HEK293 (cell line): ENCODE data around the gene UHRF2.

ENCODE experiments used
- CTCF ChIA-PET: fragments of 350-600 bp; formaldehyde crosslinking; extraction: SDS; loops from one replicate; lab custom pipeline; 2021; ENCODE audit warnings: antibody characterized with exemption; lab: Yijun Ruan, JAX
- POLR2A ChIA-PET: fragments of 300-600 bp; formaldehyde crosslinking; extraction: SDS; loops from one replicate; lab custom pipeline; 2020; ENCODE audit warnings: antibody characterized with exemption, inconsistent platforms; lab: Yijun Ruan, JAX
- H3K27ac ChIP-seq: fragments of 200-500 bp; sonication (Bioruptor generic); 2 replicates; pipeline ENCODE4 v1.5.1; 2014; ENCODE audit warnings: low read depth, low read length, control low read depth, inconsistent platforms; ENCODE audit errors: extremely low read depth
- H3K36me3 ChIP-seq, 2 experiments: fragments of 200-500 bp in 1 of 2; sonication (Bioruptor generic) in 1 of 2; 1 replicate in 1 of 2; 2 replicates in 1 of 2; pipeline ENCODE4 v1.5.1; 2014 to 2017; ENCODE audit warnings: inconsistent platforms in 2 of 2, low read length in 2 of 2; ENCODE audit not compliant: control insufficient read depth in 2 of 2, insufficient read depth in 1 of 2
- H3K4me1 ChIP-seq: fragments of 200-500 bp; sonication (Bioruptor generic); 2 replicates; pipeline ENCODE4 v1.5.1; 2014; ENCODE audit warnings: mild to moderate bottlenecking, low read length, inconsistent platforms; ENCODE audit not compliant: control insufficient read depth, insufficient read depth
- H3K4me3 ChIP-seq: 2 replicates; pipeline ENCODE4 v1.5.1; 2011; ENCODE audit warnings: low read depth, mild to moderate bottlenecking, control low read depth, low read length, moderate library complexity
- H3K9me3 ChIP-seq: fragments of 200-500 bp; sonication (Bioruptor generic); 2 replicates; pipeline ENCODE4 v1.5.1; 2014; ENCODE audit warnings: low read depth, low read length, inconsistent platforms; ENCODE audit not compliant: control insufficient read depth, insufficient read depth
- BCL11B ChIP-seq: fragments of 450-650 bp; formaldehyde crosslinking; IDR thresholded peaks from 2 replicates; pipeline ENCODE4 v1.5.1; 2016; ENCODE audit warnings: low read depth, missing biosample characterization, missing genetic modification characterization
- EGR2 ChIP-seq: fragments of 450-650 bp; formaldehyde crosslinking; IDR thresholded peaks from 2 replicates; pipeline ENCODE4 v1.5.1; 2016; ENCODE audit warnings: low read depth, missing biosample characterization, missing genetic modification characterization
- KLF1 ChIP-seq: fragments of 450-650 bp; formaldehyde crosslinking; IDR thresholded peaks from 2 replicates; pipeline ENCODE4 v1.5.1; 2016; ENCODE audit warnings: missing biosample characterization, missing genetic modification characterization
- OSR2 ChIP-seq: fragments of 450-650 bp; formaldehyde crosslinking; IDR thresholded peaks from 2 replicates; pipeline ENCODE4 v1.5.1; 2016; ENCODE audit warnings: missing biosample characterization, missing genetic modification characterization
- ZBTB7A ChIP-seq: fragments of 450-650 bp; formaldehyde crosslinking; IDR thresholded peaks from 2 replicates; pipeline ENCODE4 v1.5.1; 2016; ENCODE audit warnings: low read depth, missing biosample characterization, missing genetic modification characterization
- ZFHX2 ChIP-seq: fragments of 450-650 bp; formaldehyde crosslinking; conservative IDR thresholded peaks from 2 replicates; pipeline ENCODE4 v1.5.1; 2016; ENCODE audit warnings: missing biosample characterization, missing genetic modification characterization
- ZNF146 ChIP-seq: fragments of 450-650 bp; formaldehyde crosslinking; IDR thresholded peaks from 2 replicates; pipeline ENCODE4 v1.5.1; 2016; ENCODE audit warnings: missing biosample characterization, missing genetic modification characterization
- ZNF148 ChIP-seq: fragments of 450-650 bp; formaldehyde crosslinking; IDR thresholded peaks from 2 replicates; pipeline ENCODE4 v1.5.0; 2017; ENCODE audit warnings: missing biosample characterization, missing genetic modification characterization, borderline replicate concordance
- ZNF366 ChIP-seq: fragments of 450-650 bp; formaldehyde crosslinking; conservative IDR thresholded peaks from 2 replicates; pipeline ENCODE4 v1.5.1; 2016; ENCODE audit warnings: missing biosample characterization, missing genetic modification characterization
- ZNF416 ChIP-seq: fragments of 450-650 bp; formaldehyde crosslinking; IDR thresholded peaks from 2 replicates; pipeline ENCODE4 v1.5.1; 2016; ENCODE audit warnings: missing biosample characterization, missing genetic modification characterization
- ZNF623 ChIP-seq: fragments of 450-650 bp; formaldehyde crosslinking; IDR thresholded peaks from 2 replicates; pipeline ENCODE4 v1.5.1; 2016; ENCODE audit warnings: missing biosample characterization, missing genetic modification characterization
- ZNF704 ChIP-seq: fragments of 450-650 bp; formaldehyde crosslinking; IDR thresholded peaks from 2 replicates; pipeline ENCODE4 v1.5.1; 2016; ENCODE audit warnings: missing biosample characterization, missing genetic modification characterization
- ZNF777 ChIP-seq: fragments of 450-650 bp; formaldehyde crosslinking; IDR thresholded peaks from 2 replicates; pipeline ENCODE4 v1.5.1; 2017; ENCODE audit warnings: missing biosample characterization, missing genetic modification characterization, borderline replicate concordance
- ZXDB ChIP-seq: fragments of 450-650 bp; formaldehyde crosslinking; IDR thresholded peaks from 2 replicates; pipeline ENCODE4 v1.5.1; 2016; ENCODE audit warnings: missing biosample characterization, missing genetic modification characterization
- TF ChIP-seq, protein P1 (sequence below): fragments of 450-650 bp; IDR thresholded peaks from 2 replicates; pipeline ENCODE4 v1.5.1; 2018; ENCODE audit warnings: missing biosample characterization, missing genetic modification characterization

Gene UHRF2

GRCh38 chr9:6408320-6408719, 4.7 kb upstream of the UHRF2 start (continued):
- TF ChIP-seq ZNF704 (tag by site-specific recombination) (no peak), ZNF366 (tag by site-specific recombination) (no peak), BCL11B (tag by site-specific recombination) (no peak), KLF1 (tag by site-specific recombination) (no peak), ZNF148 (tag by site-specific recombination) (no peak)

DNA sequence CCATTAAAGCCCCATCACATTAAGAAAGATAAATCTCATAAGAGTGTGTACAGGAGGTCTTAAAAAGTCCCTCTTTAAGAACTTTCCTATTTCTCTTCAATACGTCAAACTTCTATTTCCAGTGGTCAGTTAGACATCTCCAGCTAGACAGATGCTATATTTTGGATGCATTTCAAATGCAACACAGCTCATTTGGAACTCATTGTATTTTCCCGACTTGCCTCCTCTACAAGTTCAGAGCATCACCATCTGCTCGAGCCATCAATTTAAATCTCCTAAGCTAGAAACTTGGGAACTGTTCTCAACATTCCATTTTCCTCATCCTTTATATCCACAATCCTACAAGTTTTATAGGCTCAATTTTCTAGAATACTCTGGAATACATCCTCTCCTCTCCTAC, 3.2 kb upstream of the UHRF2 start:
- CTCF ChIA-PET: no interaction called here
- Histone ChIP-seq H3K4me3 (no peak overlapping the region), H3K27ac (no peak overlapping the region), H3K36me3 (no peaks in the 10 kb centered on the region), H3K4me1 (no peaks in the 10 kb centered on the region), H3K9me3 (no peaks in the 10 kb centered on the region)
- TF ChIP-seq ZXDB (tag by site-specific recombination) (no peak), ZNF146 (tag by site-specific recombination) (no peak), ZNF416 (tag by site-specific recombination) (no peak), EGR2 (tag by site-specific recombination) (no peak), ZBTB7A (tag by site-specific recombination) (no peak), OSR2 (tag by site-specific recombination) (no peak), ZFHX2 (no peak), ZNF777 (no peak), ZNF623 (tag by site-specific recombination) (no peak)
- TF ChIP-seq, protein P1, sequence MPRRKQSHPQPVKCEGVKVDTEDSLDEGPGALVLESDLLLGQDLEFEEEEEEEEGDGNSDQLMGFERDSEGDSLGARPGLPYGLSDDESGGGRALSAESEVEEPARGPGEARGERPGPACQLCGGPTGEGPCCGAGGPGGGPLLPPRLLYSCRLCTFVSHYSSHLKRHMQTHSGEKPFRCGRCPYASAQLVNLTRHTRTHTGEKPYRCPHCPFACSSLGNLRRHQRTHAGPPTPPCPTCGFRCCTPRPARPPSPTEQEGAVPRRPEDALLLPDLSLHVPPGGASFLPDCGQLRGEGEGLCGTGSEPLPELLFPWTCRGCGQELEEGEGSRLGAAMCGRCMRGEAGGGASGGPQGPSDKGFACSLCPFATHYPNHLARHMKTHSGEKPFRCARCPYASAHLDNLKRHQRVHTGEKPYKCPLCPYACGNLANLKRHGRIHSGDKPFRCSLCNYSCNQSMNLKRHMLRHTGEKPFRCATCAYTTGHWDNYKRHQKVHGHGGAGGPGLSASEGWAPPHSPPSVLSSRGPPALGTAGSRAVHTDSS (tag by site-specific recombination): no peak
- POLR2A ChIA-PET: no interaction called here

DNA sequence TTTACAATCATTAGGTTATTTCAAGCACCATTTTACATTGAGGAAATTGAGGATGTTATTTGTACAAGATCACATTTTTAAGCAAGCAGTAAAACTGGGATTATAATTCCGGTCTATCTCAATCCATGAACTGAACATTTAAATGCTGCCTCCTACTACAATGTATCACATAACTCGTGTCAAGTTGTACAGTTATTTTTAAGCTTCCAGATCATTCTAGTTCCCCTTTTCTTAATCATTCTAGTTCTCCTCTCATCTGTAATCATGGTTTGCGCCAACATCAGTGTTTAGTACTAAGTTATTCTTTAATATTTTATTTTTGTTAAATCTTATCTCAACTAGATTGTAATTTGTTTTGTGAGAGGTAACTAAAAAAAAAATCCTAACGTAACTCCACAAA, 2.4 kb upstream of the UHRF2 start:
- no peaks in the 10 kb centered on the region for H3K4me1 ChIP-seq
- H3K27ac ChIP-seq: no peak overlapping the region
- no peak for TF ChIP-seq OSR2 (tag by site-specific recombination)
- peaks cover 0 to under 1% of the 10 kb centered on the region in 2 experiments; a peak in 1 of 3 replicates for H3K36me3 ChIP-seq
- H3K9me3 ChIP-seq: no peaks in the 10 kb centered on the region
- ChIA-PET CTCF (no interaction called here), POLR2A (no interaction called here)
- no peak overlapping the region for H3K4me3 ChIP-seq
